ENCODE results near the gene BZW2. TPM values are rescaled to one million over a fixed set of nuclear protein-coding genes. Genes with fewer than 3 reads are reported as not detected.

BZW2 gene
- total and polyA plus RNA-seq, 7 experiments from 2014 or later, result 24.6 to 79.3 (median 30.5) TPM

DNA sequence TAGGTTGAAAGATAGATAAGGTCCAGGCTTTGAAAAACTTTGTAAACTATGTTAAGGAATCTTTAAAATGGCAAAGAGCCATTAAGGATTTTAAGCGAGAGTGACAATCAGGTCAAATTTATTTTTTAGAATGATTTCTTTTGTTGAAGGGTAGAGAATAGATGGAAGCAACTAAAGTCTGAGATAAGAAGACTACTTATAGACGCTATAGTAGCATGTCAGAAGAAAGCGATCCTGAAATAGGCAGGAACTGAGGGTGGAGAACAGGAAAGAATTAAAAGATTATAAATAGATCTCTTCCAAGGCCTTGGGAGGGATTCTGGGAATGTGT, 94.6 kb downstream of the BZW2 start:
- no peaks in the 10 kb centered on the region for H3K36me3 ChIP-seq (ENCODE audit: control insufficient read depth in 2 of 3, insufficient read depth in 3 of 3, low read length in 3 of 3)
- ChIA-PET CTCF (no interaction called here), POLR2A (no interaction called here)
- H3K4me3 Mint-ChIP-seq, result no peak overlapping the region
- no peak overlapping the region for H3K27ac ChIP-seq (ENCODE audit: low read depth, low read length)
- H3K27me3 Mint-ChIP-seq, result no peaks in the 10 kb centered on the region
- ATAC-seq (no peak), DNase-seq (no peak)
- no peaks in the 10 kb centered on the region for H3K36me3 Mint-ChIP-seq
- H3K9me3 ChIP-seq (ENCODE audit: control insufficient read depth in 2 of 3, low read length in 3 of 3), result no peaks in the 10 kb centered on the region
- no peaks in the 10 kb centered on the region for H3K27me3 ChIP-seq (ENCODE audit: control insufficient read depth in 2 of 2, insufficient read depth in 2 of 2, low read length in 2 of 2)
- H3K4me3 ChIP-seq (ENCODE audit: low read length), result no peak overlapping the region
- no peaks in the 10 kb centered on the region for H3K4me1 ChIP-seq (ENCODE audit: control insufficient read depth in 2 of 2, insufficient read depth in 2 of 2, low read length in 2 of 2)
- no peaks in the 10 kb centered on the region for H3K9me3 Mint-ChIP-seq
- H3K27ac Mint-ChIP-seq, result no peak overlapping the region
- intact Hi-C loops (cut with micrococcal nuclease), result no loop called here
- no peaks in the 10 kb centered on the region for H3K4me1 Mint-ChIP-seq

DNA sequence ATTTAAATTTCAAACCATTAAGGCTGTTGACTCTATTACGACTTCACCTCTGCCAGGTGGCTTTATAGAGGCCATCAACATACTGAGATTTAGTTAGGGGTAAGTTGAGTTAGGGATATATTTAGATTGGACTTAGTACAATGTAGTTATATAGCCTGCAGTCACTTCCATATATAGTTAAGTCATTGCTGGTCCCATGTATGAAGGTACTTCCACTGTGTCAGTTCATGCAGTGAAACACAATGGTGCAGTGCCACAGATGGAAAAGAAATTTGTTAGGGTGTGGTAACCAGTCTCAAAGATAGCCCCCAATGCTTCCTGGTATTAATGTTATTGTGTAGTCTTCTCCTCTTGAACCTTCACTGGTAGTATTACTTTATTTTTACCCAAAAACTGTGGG, 95.0 kb downstream of the BZW2 start:
- intact Hi-C loops (cut with micrococcal nuclease), result no loop called here
- Histone ChIP-seq H3K27me3 (ENCODE audit: control insufficient read depth in 2 of 2, insufficient read depth in 2 of 2, low read length in 2 of 2) (no peaks in the 10 kb centered on the region), H3K4me3 (ENCODE audit: low read length) (no peak overlapping the region), H3K9me3 (ENCODE audit: control insufficient read depth in 2 of 3, low read length in 3 of 3) (no peaks in the 10 kb centered on the region), H3K36me3 (ENCODE audit: control insufficient read depth in 2 of 3, insufficient read depth in 3 of 3, low read length in 3 of 3) (no peaks in the 10 kb centered on the region), H3K4me1 (ENCODE audit: control insufficient read depth in 2 of 2, insufficient read depth in 2 of 2, low read length in 2 of 2) (no peaks in the 10 kb centered on the region), H3K27ac (ENCODE audit: low read depth, low read length) (no peak overlapping the region)
- Mint-ChIP-seq H3K36me3 (no peaks in the 10 kb centered on the region), H3K27ac (no peak overlapping the region), H3K9me3 (no peaks in the 10 kb centered on the region), H3K27me3 (no peaks in the 10 kb centered on the region), H3K4me3 (no peak overlapping the region), H3K4me1 (no peaks in the 10 kb centered on the region)
- no peak for ATAC-seq
- ChIA-PET POLR2A (no interaction called here), CTCF (no interaction called here)
- no peak for DNase-seq

GRCh38 chr7:16741676-16742075, 95.7 kb downstream of the BZW2 start:
- POLR2A ChIA-PET, result no interaction called here
- no peak overlapping the region for H3K4me3 ChIP-seq (ENCODE audit: low read length)
- H3K27me3 ChIP-seq (ENCODE audit: control insufficient read depth in 2 of 2, insufficient read depth in 2 of 2, low read length in 2 of 2), result no peaks in the 10 kb centered on the region
- H3K36me3 Mint-ChIP-seq, result no peaks in the 10 kb centered on the region
- H3K27me3 Mint-ChIP-seq, result no peaks in the 10 kb centered on the region
- H3K4me1 ChIP-seq (ENCODE audit: control insufficient read depth in 2 of 2, insufficient read depth in 2 of 2, low read length in 2 of 2), result no peaks in the 10 kb centered on the region
- no peaks in the 10 kb centered on the region for H3K9me3 Mint-ChIP-seq
- CTCF ChIA-PET, result no interaction called here
- intact Hi-C loops (cut with micrococcal nuclease), result no loop called here
- no peak overlapping the region for H3K4me3 Mint-ChIP-seq
- ATAC-seq, result no peak
- H3K27ac ChIP-seq (ENCODE audit: low read depth, low read length), result no peak overlapping the region
- no peak for DNase-seq
- H3K9me3 ChIP-seq (ENCODE audit: control insufficient read depth in 2 of 3, low read length in 3 of 3), result no peaks in the 10 kb centered on the region
- no peaks in the 10 kb centered on the region for H3K36me3 ChIP-seq (ENCODE audit: control insufficient read depth in 2 of 3, insufficient read depth in 3 of 3, low read length in 3 of 3)
- H3K4me1 Mint-ChIP-seq, result no peaks in the 10 kb centered on the region
- no peak overlapping the region for H3K27ac Mint-ChIP-seq

- Histone ChIP-seq H3K4me3 (ENCODE audit: low read length) (no peak overlapping the region), H3K36me3 (ENCODE audit: control insufficient read depth in 2 of 3, insufficient read depth in 3 of 3, low read length in 3 of 3) (no peaks in the 10 kb centered on the region), H3K27ac (ENCODE audit: low read depth, low read length) (no peak overlapping the region), H3K9me3 (ENCODE audit: control insufficient read depth in 2 of 3, low read length in 3 of 3) (no peaks in the 10 kb centered on the region), H3K27me3 (ENCODE audit: control insufficient read depth in 2 of 2, insufficient read depth in 2 of 2, low read length in 2 of 2) (no peaks in the 10 kb centered on the region), H3K4me1 (ENCODE audit: control insufficient read depth in 2 of 2, insufficient read depth in 2 of 2, low read length in 2 of 2) (no peaks in the 10 kb centered on the region)
- Mint-ChIP-seq H3K27ac (no peak overlapping the region), H3K27me3 (peaks cover 0 to under 1% (median 0%) of the 10 kb centered on the region in 5 donors), H3K4me1 (no peaks in the 10 kb centered on the region), H3K4me3 (no peak overlapping the region), H3K36me3 (no peaks in the 10 kb centered on the region), H3K9me3 (no peaks in the 10 kb centered on the region)
- DNase-seq (no peak), ATAC-seq (no peak)
- CTCF ChIA-PET, result no interaction called here
- intact Hi-C loops (cut with micrococcal nuclease), result no loop called here
- POLR2A ChIA-PET, result interaction anchor here (0.6 kb wide), 1 partner anchor 191 kb away, joined by 3 read pairs; no protein-coding TSS in a partner anchor
Measured at GRCh38 chr7:16742547-16742946, 96.6 kb downstream of the BZW2 start.

GRCh38 chr7:16743236-16743635, 97.3 kb downstream of the BZW2 start:
- DNase-seq (no peak), ATAC-seq (no peak)
- H3K27me3 ChIP-seq (ENCODE audit: control insufficient read depth in 2 of 2, insufficient read depth in 2 of 2, low read length in 2 of 2), result no peaks in the 10 kb centered on the region
- Mint-ChIP-seq H3K27ac (no peak overlapping the region), H3K27me3 (peaks cover 0 to 4% (median 0%) of the 10 kb centered on the region in 5 donors), H3K4me3 (no peak overlapping the region), H3K4me1 (no peaks in the 10 kb centered on the region), H3K9me3 (no peaks in the 10 kb centered on the region), H3K36me3 (no peaks in the 10 kb centered on the region)
- H3K27ac ChIP-seq (ENCODE audit: low read depth, low read length), result no peak overlapping the region
- CTCF ChIA-PET, result no interaction called here
- no peaks in the 10 kb centered on the region for H3K4me1 ChIP-seq (ENCODE audit: control insufficient read depth in 2 of 2, insufficient read depth in 2 of 2, low read length in 2 of 2)
- no peak overlapping the region for H3K4me3 ChIP-seq (ENCODE audit: low read length)
- intact Hi-C loops (cut with micrococcal nuclease), result no loop called here
- H3K36me3 ChIP-seq (ENCODE audit: control insufficient read depth in 2 of 3, insufficient read depth in 3 of 3, low read length in 3 of 3), result no peaks in the 10 kb centered on the region
- H3K9me3 ChIP-seq (ENCODE audit: control insufficient read depth in 2 of 3, low read length in 3 of 3), result no peaks in the 10 kb centered on the region
- POLR2A ChIA-PET, result interaction anchor here (0.6 kb wide), 1 partner anchor 192 kb away, joined by 3 read pairs; no protein-coding TSS in a partner anchor

GRCh38 chr7:16744518-16745250, 98.7 kb downstream of the BZW2 start:
- intact Hi-C loops (cut with micrococcal nuclease), result no loop called here
- no peaks in the 10 kb centered on the region for H3K9me3 Mint-ChIP-seq
- no peak for DNase-seq
- Histone ChIP-seq H3K4me1 (ENCODE audit: control insufficient read depth in 2 of 2, insufficient read depth in 2 of 2, low read length in 2 of 2) (no peaks in the 10 kb centered on the region), H3K4me3 (ENCODE audit: low read length) (no peak overlapping the region), H3K27me3 (ENCODE audit: control insufficient read depth in 2 of 2, insufficient read depth in 2 of 2, low read length in 2 of 2) (no peaks in the 10 kb centered on the region), H3K9me3 (ENCODE audit: control insufficient read depth in 2 of 3, low read length in 3 of 3) (no peaks in the 10 kb centered on the region), H3K27ac (ENCODE audit: low read depth, low read length) (no peak overlapping the region), H3K36me3 (ENCODE audit: control insufficient read depth in 2 of 3, insufficient read depth in 3 of 3, low read length in 3 of 3) (no peaks in the 10 kb centered on the region)
- peak overlapping the region in 1 of 9 donors; percentile 20 for H3K27ac Mint-ChIP-seq
- no peak for ATAC-seq
- H3K4me3 Mint-ChIP-seq, result no peak overlapping the region
- peaks cover 0 to 4% (median 0%) of the 10 kb centered on the region in 5 donors for H3K27me3 Mint-ChIP-seq
- CTCF ChIA-PET, result no interaction called here
- POLR2A ChIA-PET, result no interaction called here
- H3K4me1 Mint-ChIP-seq, result no peaks in the 10 kb centered on the region
- no peaks in the 10 kb centered on the region for H3K36me3 Mint-ChIP-seq

GRCh38 chr7:16745645-16746044, 99.7 kb downstream of the BZW2 start:
- Histone ChIP-seq H3K4me3 (ENCODE audit: low read length) (no peak overlapping the region), H3K36me3 (ENCODE audit: control insufficient read depth in 2 of 3, insufficient read depth in 3 of 3, low read length in 3 of 3) (no peaks in the 10 kb centered on the region), H3K4me1 (ENCODE audit: control insufficient read depth in 2 of 2, insufficient read depth in 2 of 2, low read length in 2 of 2) (no peaks in the 10 kb centered on the region), H3K27me3 (ENCODE audit: control insufficient read depth in 2 of 2, insufficient read depth in 2 of 2, low read length in 2 of 2) (no peaks in the 10 kb centered on the region), H3K9me3 (ENCODE audit: control insufficient read depth in 2 of 3, low read length in 3 of 3) (no peaks in the 10 kb centered on the region), H3K27ac (ENCODE audit: low read depth, low read length) (no peak overlapping the region)
- intact Hi-C loops (cut with micrococcal nuclease), result no loop called here
- ATAC-seq (no peak), DNase-seq (no peak)
- no peaks in the 10 kb centered on the region for H3K4me1 Mint-ChIP-seq
- H3K4me3 Mint-ChIP-seq, result no peak overlapping the region
- H3K27me3 Mint-ChIP-seq, result peaks cover 0 to 7% (median 2%) of the 10 kb centered on the region in 5 donors
- no peak overlapping the region for H3K27ac Mint-ChIP-seq
- H3K36me3 Mint-ChIP-seq, result no peaks in the 10 kb centered on the region
- CTCF ChIA-PET, result no interaction called here
- POLR2A ChIA-PET, result no interaction called here
- H3K9me3 Mint-ChIP-seq, result no peaks in the 10 kb centered on the region

Measured in naive thymus-derived CD4-positive, alpha-beta T cell (primary cell).